Keratinocyte (primary cell): ENCODE measurements around the gene FHIT. TPM values are rescaled to one million over a fixed set of nuclear protein-coding genes. Genes with fewer than 3 reads are reported as not detected.

Source experiments
- DNase-seq: peaks from one replicate; pipeline ENCODE4 v3.0.0-alpha.2; 2011; ENCODE audit warnings: low read depth, missing footprints, low spot score
- FAIRE-seq: peaks from 2 replicates; lab custom pipeline; 2011; peaks lifted over from hg19 to GRCh38; lab: Jason Lieb, UNC
- H2AFZ ChIP-seq: 2 replicates; pipeline ENCODE4 v1.6.0; 2012; ENCODE audit warnings: low read length, control low read depth, inconsistent platforms; ENCODE audit not compliant: control insufficient read depth
- H3K27ac ChIP-seq: 2 replicates; pipeline ENCODE4 v1.5.1; 2011; ENCODE audit warnings: low read length; ENCODE audit not compliant: control insufficient read depth, insufficient read depth
- H3K27me3 ChIP-seq: 3 replicates; pipeline ENCODE4 v1.6.0; 2011; ENCODE audit warnings: low read length; ENCODE audit not compliant: control insufficient read depth, insufficient read depth; ENCODE audit errors: extremely low read depth
- H3K36me3 ChIP-seq, 2 experiments: 2 replicates in 1 of 2; 3 replicates in 1 of 2; pipeline ENCODE4 v1.5.1; 2011; ENCODE audit warnings: low read length in 2 of 2, mild to moderate bottlenecking in 1 of 2; ENCODE audit not compliant: control insufficient read depth in 2 of 2, insufficient read depth in 2 of 2; ENCODE audit errors: extremely low read depth in 1 of 2
- H3K4me1 ChIP-seq: 3 replicates; pipeline ENCODE4 v1.5.1; 2011; ENCODE audit warnings: low read length; ENCODE audit not compliant: control insufficient read depth, insufficient read depth; ENCODE audit errors: extremely low read depth
- H3K4me2 ChIP-seq: 3 replicates; pipeline ENCODE4 v1.6.0; 2011; ENCODE audit warnings: low read depth, low read length; ENCODE audit not compliant: control insufficient read depth, insufficient read depth; ENCODE audit errors: extremely low read depth
- H3K4me3 ChIP-seq, 3 experiments: fragments of 200-600 bp in 1 of 3; sonication (generic) in 1 of 3; 2 replicates in 2 of 3; 3 replicates in 1 of 3; pipeline ENCODE4 v1.5.1; 2011 to 2016; ENCODE audit warnings: low read length in 3 of 3, mild to moderate bottlenecking in 3 of 3, control low read depth in 2 of 3, inconsistent platforms in 1 of 3, low read depth in 1 of 3, mixed read lengths in 1 of 3, mixed run types in 1 of 3, moderate library complexity in 1 of 3; ENCODE audit not compliant: control insufficient read depth in 2 of 3, insufficient read depth in 2 of 3; ENCODE audit errors: extremely low read depth in 1 of 3
- H3K79me2 ChIP-seq: 2 replicates; pipeline ENCODE4 v1.6.0; 2012; ENCODE audit warnings: low read length; ENCODE audit not compliant: control insufficient read depth, insufficient read depth
- H3K9ac ChIP-seq: 3 replicates; pipeline ENCODE4 v1.6.0; 2011; ENCODE audit warnings: low read length; ENCODE audit not compliant: control insufficient read depth, insufficient read depth; ENCODE audit errors: extremely low read depth
- H3K9me1 ChIP-seq: 3 replicates; pipeline ENCODE4 v1.6.0; 2011; ENCODE audit warnings: low read length; ENCODE audit not compliant: control insufficient read depth, insufficient read depth; ENCODE audit errors: extremely low read depth
- H3K9me3 ChIP-seq: 2 replicates; pipeline ENCODE4 v1.5.1; 2012; ENCODE audit warnings: low read depth, low read length; ENCODE audit not compliant: control insufficient read depth
- H4K20me1 ChIP-seq: 3 replicates; pipeline ENCODE4 v1.6.0; 2011; ENCODE audit warnings: low read length; ENCODE audit not compliant: control insufficient read depth, insufficient read depth; ENCODE audit errors: extremely low read depth
- EZH2 ChIP-seq: IDR thresholded peaks from one replicate; pipeline ENCODE4 v1.6.1; 2012; ENCODE audit warnings: inconsistent platforms, mild to moderate bottlenecking, low read length, moderate library complexity
- dilution Hi-C: fragments of 300-500 bp; cut with MboI; formaldehyde crosslinking; loops from one replicate; pipeline ENCODE4 v1.7.0; 2020; ENCODE audit warnings: low sequenced_read_pairs; ENCODE audit not compliant: extremely low pct_ligation_motif_present
- polyA plus RNA-seq, 5 experiments: library from polyadenylated mRNA; depleted of rRNA in 3 of 5; stranded (reverse) in 3 of 5; stranded (forward) in 1 of 5; unstranded in 1 of 5; fragments of >200 nt; gene quantifications; 1 replicate in 1 of 5; 2 replicates in 3 of 5; 3 replicates in 1 of 5; pipeline versions ENCODE4 v1.2.1 to v1.2.3, GENCODE V29; 2011 to 2012; ENCODE audit warnings: missing spikeins in 2 of 5, low read depth in 1 of 5, low replicate concordance in 1 of 5
- TF ChIP-seq, protein P1 (sequence below), 3 experiments: IDR thresholded peaks in 1 of 3; conservative IDR thresholded peaks in 1 of 3; optimal IDR thresholded peaks in 1 of 3; 2 replicates in 2 of 3; 3 replicates in 1 of 3; pipeline versions ENCODE3 to v1.5.1; 2011; ENCODE audit warnings: low read length in 3 of 3, mild to moderate bottlenecking in 3 of 3, moderate library complexity in 2 of 3, control low read depth in 1 of 3, inconsistent platforms in 1 of 3; ENCODE audit not compliant: insufficient read depth in 2 of 3; ENCODE audit errors: extremely low read depth in 1 of 3

The FHIT gene
- polyA plus RNA-seq, 1 donor (not counting 4 experiments of a cell fraction or from before 2014, with no cell fraction given), result 2.2 TPM

GRCh38 chr3:60175680-60176079 is 1075.6 kb downstream of the FHIT start:
- DNase-seq (no peak), FAIRE-seq (no peak)
- dilution Hi-C loops, result no loop called here

GRCh38 chr3:60169755-60170154 is 1081.5 kb downstream of the FHIT start:
- dilution Hi-C loops, result no loop called here
- FAIRE-seq (no peak), DNase-seq (no peak)
- Histone ChIP-seq H3K9me3 (no peaks in the 10 kb centered on the region), H3K4me1 (no peaks in the 10 kb centered on the region), H3K79me2 (no peaks in the 10 kb centered on the region), H3K4me3 (no peak overlapping the region), H2AFZ (no peak overlapping the region), H3K4me2 (no peak overlapping the region), H3K27me3 (no peaks in the 10 kb centered on the region), H3K9ac (no peak overlapping the region), H3K9me1 (no peaks in the 10 kb centered on the region), H4K20me1 (no peaks in the 10 kb centered on the region), H3K27ac (no peak overlapping the region), H3K36me3 (no peaks in the 10 kb centered on the region)
- TF ChIP-seq, protein P1, sequence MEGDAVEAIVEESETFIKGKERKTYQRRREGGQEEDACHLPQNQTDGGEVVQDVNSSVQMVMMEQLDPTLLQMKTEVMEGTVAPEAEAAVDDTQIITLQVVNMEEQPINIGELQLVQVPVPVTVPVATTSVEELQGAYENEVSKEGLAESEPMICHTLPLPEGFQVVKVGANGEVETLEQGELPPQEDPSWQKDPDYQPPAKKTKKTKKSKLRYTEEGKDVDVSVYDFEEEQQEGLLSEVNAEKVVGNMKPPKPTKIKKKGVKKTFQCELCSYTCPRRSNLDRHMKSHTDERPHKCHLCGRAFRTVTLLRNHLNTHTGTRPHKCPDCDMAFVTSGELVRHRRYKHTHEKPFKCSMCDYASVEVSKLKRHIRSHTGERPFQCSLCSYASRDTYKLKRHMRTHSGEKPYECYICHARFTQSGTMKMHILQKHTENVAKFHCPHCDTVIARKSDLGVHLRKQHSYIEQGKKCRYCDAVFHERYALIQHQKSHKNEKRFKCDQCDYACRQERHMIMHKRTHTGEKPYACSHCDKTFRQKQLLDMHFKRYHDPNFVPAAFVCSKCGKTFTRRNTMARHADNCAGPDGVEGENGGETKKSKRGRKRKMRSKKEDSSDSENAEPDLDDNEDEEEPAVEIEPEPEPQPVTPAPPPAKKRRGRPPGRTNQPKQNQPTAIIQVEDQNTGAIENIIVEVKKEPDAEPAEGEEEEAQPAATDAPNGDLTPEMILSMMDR (optimal IDR thresholded peaks at IDR 0.05 in 1 of 3, IDR thresholded peaks at IDR 0.05 in 1 of 3, conservative IDR thresholded peaks at IDR 0.05 in 1 of 3; ENCODE audit: extremely low read depth in 1 of 3, insufficient read depth in 2 of 3, low read length in 3 of 3), result no peak
- TF ChIP-seq EZH2, result no peak

More at GRCh38 chr3:60175680-60176079, 1075.6 kb downstream of the FHIT start:
- no peaks in the 10 kb centered on the region for H3K9me3 ChIP-seq
- TF ChIP-seq, protein P1 (optimal IDR thresholded peaks at IDR 0.05 in 1 of 3, IDR thresholded peaks at IDR 0.05 in 1 of 3, conservative IDR thresholded peaks at IDR 0.05 in 1 of 3; ENCODE audit: extremely low read depth in 1 of 3, insufficient read depth in 2 of 3, low read length in 3 of 3), result no peak
- no peak for TF ChIP-seq EZH2
- H4K20me1 ChIP-seq, result no peaks in the 10 kb centered on the region
- no peak overlapping the region for H3K4me2 ChIP-seq
- H3K27ac ChIP-seq, result no peak overlapping the region
- H3K79me2 ChIP-seq, result no peaks in the 10 kb centered on the region
- H3K4me3 ChIP-seq, result no peak overlapping the region
- H2AFZ ChIP-seq, result no peak overlapping the region
- no peaks in the 10 kb centered on the region for H3K36me3 ChIP-seq
- H3K9me1 ChIP-seq, result no peaks in the 10 kb centered on the region
- H3K9ac ChIP-seq, result no peak overlapping the region
- H3K27me3 ChIP-seq, result no peaks in the 10 kb centered on the region
- H3K4me1 ChIP-seq, result no peaks in the 10 kb centered on the region
